ENCODE measurements around the gene RALBP1.
"Not testable (repeated sequence)": the region's sequence is repeated elsewhere in the genome, so short reads cannot be mapped to it uniquely, and the experiment has no call there.

The RALBP1 gene

GRCh38 chr18:9477509-9477908 lies 2.2 kb downstream of the RALBP1 start:
- 0 out of 2 replicates have a peak overlapping the region, but pooled peaks have one; percentile 92 for H3K27ac ChIP-seq
- peaks cover 60% of the 10 kb centered on the region for H4K20me1 ChIP-seq
- no peaks in the 10 kb centered on the region for H3K27me3 ChIP-seq
- peaks cover 15% of the 10 kb centered on the region; the same call in 1 of the 2 replicates for H3K9me3 ChIP-seq
- peaks cover 48% of the 10 kb centered on the region for H3K36me3 ChIP-seq
- TF ChIP-seq Cebpa-rat (IDR thresholded peaks at IDR 0.05) = no peak
- 0 out of 2 replicates have a peak overlapping the region, but pooled peaks have one; percentile 94 for H3K9ac ChIP-seq
- H3K4me2 ChIP-seq = peak overlapping the region; percentile 87
- H3K4me3 ChIP-seq = peak overlapping the region; percentile 100
- peaks cover 30% of the 10 kb centered on the region for H3K4me1 ChIP-seq

- Histone ChIP-seq H4K20me1 (peaks cover 67% of the 10 kb centered on the region), H3K36me3 (peaks cover 50% of the 10 kb centered on the region)
Measured at GRCh38 chr18:9478545-9478944, 3.2 kb downstream of the RALBP1 start.

GRCh38 chr18:9482790-9483189 lies 7.5 kb downstream of the RALBP1 start:
- peak overlapping the region; percentile 49 for H3K4me2 ChIP-seq
- H3K9ac ChIP-seq = no peak overlapping the region
- no peaks in the 10 kb centered on the region for H3K27me3 ChIP-seq
- H3K27ac ChIP-seq = no peak overlapping the region
- H3K4me3 ChIP-seq = no peak overlapping the region
- TF ChIP-seq Cebpa-rat (IDR thresholded peaks at IDR 0.05) = no peak
- H4K20me1 ChIP-seq = peaks cover 53% of the 10 kb centered on the region
- H3K4me1 ChIP-seq = peaks cover 15% of the 10 kb centered on the region
- peaks cover 68% of the 10 kb centered on the region for H3K36me3 ChIP-seq
- H3K9me3 ChIP-seq = peaks cover 62% of the 10 kb centered on the region

More at GRCh38 chr18:9478545-9478944, 3.2 kb downstream of the RALBP1 start:
- Histone ChIP-seq H3K27ac (no peak overlapping the region), H3K9ac (no peak overlapping the region), H3K27me3 (no peaks in the 10 kb centered on the region), H3K4me1 (peaks cover 36% of the 10 kb centered on the region), H3K4me3 (no peak overlapping the region), H3K4me2 (no peak overlapping the region), H3K9me3 (peaks cover 24% of the 10 kb centered on the region)
- no peak for TF ChIP-seq Cebpa-rat (IDR thresholded peaks at IDR 0.05)

- H4K20me1 ChIP-seq = peaks cover 51% of the 10 kb centered on the region
- no peak for TF ChIP-seq Cebpa-rat (IDR thresholded peaks at IDR 0.05)
- peaks cover 64% of the 10 kb centered on the region for H3K36me3 ChIP-seq
- H3K27me3 ChIP-seq = no peaks in the 10 kb centered on the region
- H3K4me1 ChIP-seq = peaks cover 15% of the 10 kb centered on the region
- no peak overlapping the region for H3K27ac ChIP-seq
- H3K4me3 ChIP-seq = no peak overlapping the region
- H3K9me3 ChIP-seq = peaks cover 66% of the 10 kb centered on the region
- no peak overlapping the region for H3K4me2 ChIP-seq
- no peak overlapping the region for H3K9ac ChIP-seq
Measured at GRCh38 chr18:9483526-9483925, 8.2 kb downstream of the RALBP1 start.

- H3K4me3 ChIP-seq, H3K4me2 ChIP-seq, H3K27me3 ChIP-seq, H3K27ac ChIP-seq, H3K9ac ChIP-seq: not testable (repeated sequence)
- peaks cover 15% of the 10 kb centered on the region for H3K4me1 ChIP-seq
- peaks cover 39% of the 10 kb centered on the region for H4K20me1 ChIP-seq
- peaks cover 55% of the 10 kb centered on the region for H3K36me3 ChIP-seq
- peaks cover 72% of the 10 kb centered on the region for H3K9me3 ChIP-seq
Measured at GRCh38 chr18:9484856-9485255, 9.5 kb downstream of the RALBP1 start.

- Histone ChIP-seq H3K27ac (no peak overlapping the region), H3K4me2 (no peak overlapping the region), H3K36me3 (peaks cover 53% of the 10 kb centered on the region), H3K27me3 (no peaks in the 10 kb centered on the region), H3K4me1 (no peaks in the 10 kb centered on the region), H3K9ac (no peak overlapping the region), H3K9me3 (peaks cover 90% of the 10 kb centered on the region), H4K20me1 (peaks cover 24% of the 10 kb centered on the region; the same call in 1 of the 2 replicates), H3K4me3 (no peak overlapping the region)
- TF ChIP-seq Cebpa-rat (IDR thresholded peaks at IDR 0.05) = no peak
Measured at GRCh38 chr18:9488538-9488937, 13.2 kb downstream of the RALBP1 start.

- Histone ChIP-seq H3K4me3 (no peak overlapping the region), H3K9ac (no peak overlapping the region), H3K4me1 (no peaks in the 10 kb centered on the region; the same call in 1 of the 2 replicates), H3K27ac (no peak overlapping the region), H3K9me3 (peaks cover 99% of the 10 kb centered on the region), H3K4me2 (no peak overlapping the region), H3K36me3 (peaks cover 87% of the 10 kb centered on the region), H3K27me3 (no peaks in the 10 kb centered on the region), H4K20me1 (peaks cover 53% of the 10 kb centered on the region; the same call in 1 of the 2 replicates)
- no peak for TF ChIP-seq Cebpa-rat (IDR thresholded peaks at IDR 0.05)
Measured at GRCh38 chr18:9494778-9495331, 19.5 kb downstream of the RALBP1 start.

- Histone ChIP-seq H3K4me2 (no peak overlapping the region), H3K4me3 (no peak overlapping the region), H3K36me3 (peaks cover 88% of the 10 kb centered on the region), H3K9ac (no peak overlapping the region), H3K27ac (no peak overlapping the region), H3K9me3 (peaks cover 100% of the 10 kb centered on the region), H4K20me1 (peaks cover 49% of the 10 kb centered on the region; the same call in 1 of the 2 replicates), H3K27me3 (no peaks in the 10 kb centered on the region), H3K4me1 (no peaks in the 10 kb centered on the region; the same call in 1 of the 2 replicates)
- TF ChIP-seq Cebpa-rat (IDR thresholded peaks at IDR 0.05) = no peak
Measured at GRCh38 chr18:9495465-9495864, 20.2 kb downstream of the RALBP1 start.

- H4K20me1 ChIP-seq = peaks cover 48% of the 10 kb centered on the region; the same call in 1 of the 2 replicates
- no peak overlapping the region for H3K9ac ChIP-seq
- H3K27ac ChIP-seq = no peak overlapping the region
- TF ChIP-seq Cebpa-rat (IDR thresholded peaks at IDR 0.05) = no peak
- H3K9me3 ChIP-seq = peaks cover 100% of the 10 kb centered on the region
- no peak overlapping the region for H3K4me3 ChIP-seq
- no peaks in the 10 kb centered on the region; the same call in 1 of the 2 replicates for H3K4me1 ChIP-seq
- H3K4me2 ChIP-seq = no peak overlapping the region
- peaks cover 90% of the 10 kb centered on the region for H3K36me3 ChIP-seq
- H3K27me3 ChIP-seq = no peaks in the 10 kb centered on the region
Measured at GRCh38 chr18:9495916-9496705, 20.8 kb downstream of the RALBP1 start.
